HG02973 (cell line): ENCODE measurements around the gene APBB2.

Source experiments
- ATAC-seq: cut with Tn5 transposase; IDR thresholded peaks from one replicate; pipeline ENCODE4 v1.9.1; 2021; ENCODE audit warnings: moderate library complexity; ENCODE audit not compliant: unreplicated experiment

The APBB2 gene

GRCh38 chr4:41110050-41110449, 104.3 kb downstream of the APBB2 start:
- no peak for ATAC-seq

- ATAC-seq = no peak
These were observed 105.9 kb downstream of the APBB2 start for GRCh38 chr4:41108481-41108880.

GRCh38 chr4:41106694-41107419, 107.5 kb downstream of the APBB2 start:
- no peak for ATAC-seq

- no peak for ATAC-seq
These were observed 108.3 kb downstream of the APBB2 start for GRCh38 chr4:41106081-41106480.

- ATAC-seq = no peak
These were observed 110.2 kb downstream of the APBB2 start for GRCh38 chr4:41104155-41104554.

- no peak for ATAC-seq
These were observed 110.7 kb downstream of the APBB2 start for GRCh38 chr4:41103657-41104056.

GRCh38 chr4:41102414-41103092, 111.8 kb downstream of the APBB2 start:
- ATAC-seq = no peak

GRCh38 chr4:41098093-41099048, 116.0 kb downstream of the APBB2 start:
- no peak for ATAC-seq

- ATAC-seq = no peak
These were observed 118.4 kb downstream of the APBB2 start for GRCh38 chr4:41095973-41096372.

GRCh38 chr4:41095192-41095872, 119.0 kb downstream of the APBB2 start:
- no peak for ATAC-seq

- no peak for ATAC-seq
These were observed 122.2 kb downstream of the APBB2 start for GRCh38 chr4:41092128-41092527.

- no peak for ATAC-seq
These were observed 132.5 kb downstream of the APBB2 start for GRCh38 chr4:41081847-41082246.

- ATAC-seq = no peak
These were observed 133.4 kb downstream of the APBB2 start for GRCh38 chr4:41080976-41081375.

GRCh38 chr4:41079881-41080560, 134.3 kb downstream of the APBB2 start:
- ATAC-seq = no peak

- no peak for ATAC-seq
These were observed 136.7 kb downstream of the APBB2 start for GRCh38 chr4:41077628-41078027.

- ATAC-seq = no peak
These were observed 137.9 kb downstream of the APBB2 start for GRCh38 chr4:41076481-41076880.

- no peak for ATAC-seq
These were observed 140.1 kb downstream of the APBB2 start for GRCh38 chr4:41074215-41074614.

GRCh38 chr4:41072021-41072777, 142.1 kb downstream of the APBB2 start:
- no peak for ATAC-seq

GRCh38 chr4:41070516-41071281, 143.6 kb downstream of the APBB2 start:
- no peak for ATAC-seq
